ENCODE results near the gene DGKG. TPM values are rescaled to one million over a fixed set of nuclear protein-coding genes. Genes with fewer than 3 reads are reported as not detected.

DGKG gene
- total RNA-seq, 6 experiments from 2014 or later = 0.21 to 0.54 (median 0.38) TPM

GRCh38 chr3:186119499-186119898, 242.5 kb downstream of the DGKG start:
- no peak overlapping the region for H3K27ac Mint-ChIP-seq
- no peaks in the 10 kb centered on the region for H3K36me3 Mint-ChIP-seq (ENCODE audit: low read depth)
- peaks cover 54% of the 10 kb centered on the region for H3K27me3 Mint-ChIP-seq (ENCODE audit: insufficient read depth)
- no peak overlapping the region for H3K4me3 Mint-ChIP-seq
- TF ChIP-seq CTCF (IDR thresholded peaks at IDR 0.05) = no peak
- DNase-seq = no peak
- H3K9me3 Mint-ChIP-seq = no peaks in the 10 kb centered on the region
- no peaks in the 10 kb centered on the region for H3K4me1 Mint-ChIP-seq (ENCODE audit: low read depth)

DNA sequence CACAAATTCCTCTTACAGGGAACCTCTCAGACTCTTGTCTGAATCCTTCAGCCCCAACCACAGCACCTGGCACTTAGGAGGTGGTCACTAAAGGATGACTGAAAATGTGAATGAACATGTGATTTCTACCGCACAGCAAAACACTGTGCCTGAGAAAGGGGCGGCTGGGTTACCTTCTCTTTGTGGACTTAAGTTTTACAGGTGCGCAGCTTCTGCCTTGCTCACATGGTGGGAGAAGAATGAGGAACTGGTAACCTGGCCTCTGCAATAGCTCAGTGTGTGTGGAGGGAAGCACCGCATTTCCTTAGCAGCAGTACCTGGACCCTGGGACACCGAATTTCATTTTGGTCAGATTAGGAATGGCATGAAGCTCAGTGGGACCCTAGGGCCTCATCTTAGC, 243.3 kb downstream of the DGKG start:
- Mint-ChIP-seq H3K27ac (no peak overlapping the region), H3K9me3 (no peaks in the 10 kb centered on the region), H3K4me1 (ENCODE audit: low read depth) (no peaks in the 10 kb centered on the region), H3K27me3 (ENCODE audit: insufficient read depth) (peaks cover 55% of the 10 kb centered on the region), H3K36me3 (ENCODE audit: low read depth) (no peaks in the 10 kb centered on the region), H3K4me3 (no peak overlapping the region)
- no peak for TF ChIP-seq CTCF (IDR thresholded peaks at IDR 0.05)
- no peak for DNase-seq

- H3K27ac Mint-ChIP-seq = no peak overlapping the region
- no peaks in the 10 kb centered on the region for H3K9me3 Mint-ChIP-seq
- H3K36me3 Mint-ChIP-seq (ENCODE audit: low read depth) = no peaks in the 10 kb centered on the region
- no peak for DNase-seq
- no peaks in the 10 kb centered on the region for H3K4me1 Mint-ChIP-seq (ENCODE audit: low read depth)
- TF ChIP-seq CTCF (IDR thresholded peaks at IDR 0.05) = no peak
- peaks cover 49% of the 10 kb centered on the region for H3K27me3 Mint-ChIP-seq (ENCODE audit: insufficient read depth)
- H3K4me3 Mint-ChIP-seq = no peak overlapping the region
These were observed 244.4 kb downstream of the DGKG start for GRCh38 chr3:186117521-186118134.

DNA sequence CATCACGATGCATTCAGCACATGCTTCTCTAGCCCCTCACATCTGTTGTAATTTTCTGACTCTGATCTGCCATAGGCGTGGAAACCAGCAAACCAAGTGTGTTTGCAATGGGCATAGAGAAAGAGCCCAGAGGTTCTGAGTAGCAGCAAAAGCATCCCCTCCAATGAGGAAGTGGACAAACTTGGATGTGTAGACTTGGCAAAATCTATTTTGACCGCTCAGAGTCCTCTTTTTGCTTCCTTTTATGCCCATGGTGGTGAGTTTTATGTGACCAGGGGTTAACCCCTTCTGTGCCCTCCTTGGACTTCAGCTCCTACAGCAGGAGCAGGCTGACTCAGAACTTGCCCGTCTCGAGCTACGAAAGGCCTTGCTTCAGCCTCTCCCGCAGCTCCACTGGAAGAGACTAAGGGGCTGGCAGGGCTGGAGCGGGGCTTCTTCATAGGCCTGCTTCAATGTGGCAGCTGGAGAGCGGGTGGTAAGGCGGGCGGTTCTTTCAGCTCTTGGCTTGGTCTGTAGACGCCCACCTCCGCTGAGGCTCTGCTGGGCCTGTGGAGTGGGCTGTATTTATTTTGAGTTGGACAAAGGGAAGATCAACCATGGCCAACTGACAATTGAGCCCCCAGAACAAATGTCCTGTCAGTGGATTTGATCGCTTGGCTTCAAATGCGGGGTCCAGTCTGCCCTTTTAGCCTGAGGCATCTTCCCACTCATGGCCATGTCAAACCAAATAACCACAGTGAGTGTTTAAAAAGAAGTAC, 246.6 kb downstream of the DGKG start:
- H3K4me3 Mint-ChIP-seq = no peak overlapping the region
- peaks cover 7% of the 10 kb centered on the region for H3K4me1 Mint-ChIP-seq (ENCODE audit: low read depth)
- no peak overlapping the region for H3K27ac Mint-ChIP-seq
- DNase-seq = no peak
- peaks cover 43% of the 10 kb centered on the region for H3K27me3 Mint-ChIP-seq (ENCODE audit: insufficient read depth)
- H3K9me3 Mint-ChIP-seq = no peaks in the 10 kb centered on the region
- no peak for TF ChIP-seq CTCF (IDR thresholded peaks at IDR 0.05)
- H3K36me3 Mint-ChIP-seq (ENCODE audit: low read depth) = no peaks in the 10 kb centered on the region

DNA sequence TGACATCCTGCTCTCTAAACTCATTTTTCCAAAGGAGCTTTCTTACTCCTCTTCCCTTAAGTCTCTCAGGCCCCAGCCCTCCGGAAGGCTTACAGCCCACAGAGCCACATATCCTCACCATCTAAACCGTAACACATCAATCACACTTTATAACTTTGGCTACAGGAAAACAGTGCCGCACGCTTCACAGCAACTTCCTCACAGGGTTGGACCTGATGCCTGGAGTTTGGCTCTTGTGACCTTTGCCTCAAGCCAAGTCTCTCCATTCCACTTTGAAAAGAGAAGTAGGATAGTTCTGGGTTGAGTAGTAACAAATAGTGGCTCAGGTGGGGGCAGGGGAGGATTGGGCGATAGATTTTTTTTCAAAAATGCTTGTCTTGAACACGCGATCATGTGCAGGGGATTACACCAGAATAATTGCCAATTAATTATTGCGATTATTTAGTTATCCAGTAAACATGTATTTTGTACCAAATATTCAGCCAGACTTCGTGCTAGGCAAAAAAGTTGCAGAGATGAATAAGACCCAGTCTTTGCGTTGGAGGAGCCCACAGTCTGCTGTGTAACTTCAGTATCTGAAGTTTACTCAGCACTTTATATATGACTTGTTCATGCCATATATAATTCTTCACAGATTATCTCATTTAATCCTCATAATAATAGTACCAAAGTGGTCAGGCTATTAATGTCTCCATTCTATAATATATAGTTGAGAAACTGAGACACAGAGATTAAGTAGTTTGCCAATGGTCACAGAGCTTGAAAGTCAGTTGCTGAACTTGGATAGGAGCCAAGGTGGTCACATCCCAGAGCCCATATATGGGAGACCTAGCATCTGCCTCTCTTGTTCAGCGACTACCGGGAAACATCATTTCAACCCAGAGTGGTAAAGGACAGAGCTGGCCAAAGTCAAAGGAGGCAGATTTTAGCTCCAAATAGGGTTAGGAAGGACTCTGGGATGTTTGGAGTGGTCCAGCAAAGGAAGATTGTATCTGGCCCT, 250.8 kb downstream of the DGKG start:
- Mint-ChIP-seq H3K36me3 (ENCODE audit: low read depth) (no peaks in the 10 kb centered on the region), H3K27me3 (ENCODE audit: insufficient read depth) (peaks cover 30% of the 10 kb centered on the region), H3K27ac (peak overlapping the region; percentile 97), H3K9me3 (no peaks in the 10 kb centered on the region), H3K4me3 (peak overlapping the region; percentile 92), H3K4me1 (ENCODE audit: low read depth) (peaks cover 24% of the 10 kb centered on the region)
- no peak for DNase-seq
- TF ChIP-seq CTCF (IDR thresholded peaks at IDR 0.05) = no peak
